Left colon (tissue), 2 donors: ENCODE results near the gene CDC42BPB. TPM values are rescaled to one million over a fixed set of nuclear protein-coding genes. Genes with fewer than 3 reads are reported as not detected.

Experiments
- ATAC-seq: fragments of 200-7000 bp; cut with Tn5 transposase; one replicate; pipeline ENCODE4 v1.9.1; 2020; ENCODE audit warnings: mild to moderate bottlenecking, moderate library complexity
- DNase-seq, 2 donors: peaks; one replicate each; pipeline ENCODE4 v3.0.0-alpha.2; 2020
- intact Hi-C, 2 donors: fragments of 100-400 bp; cut with DNase I in 1 of 2; cut with micrococcal nuclease in 1 of 2; formaldehyde crosslinking; loops; one replicate each; pipeline versions ENCODE4 v1.11.2 to v1.14.0; 2022; cut with DNase I, micrococcal nuclease
- total RNA-seq, 2 donors: library from RNA; stranded (reverse); fragmentation: NEBNext Ultra II Directional; extraction: Animal tissue kit (Norgen Biotek cat#: 25700); gene quantifications; one replicate each; pipeline ENCODE4 v1.2.1, GENCODE V29; 2021
- donor health status: DM: no; HTN: no; CAD: no.
- donor health status: DM: yes; HTN: yes; CAD: no.

CDC42BPB gene
- total RNA-seq, 2 donors from 2014 or later, result 75.5 to 85.2 TPM

- no peak for DNase-seq
- intact Hi-C loops, result no loop called here
- ATAC-seq, result no peak
Measured at GRCh38 chr14:103008768-103009357, 48.5 kb downstream of the CDC42BPB start.

DNA sequence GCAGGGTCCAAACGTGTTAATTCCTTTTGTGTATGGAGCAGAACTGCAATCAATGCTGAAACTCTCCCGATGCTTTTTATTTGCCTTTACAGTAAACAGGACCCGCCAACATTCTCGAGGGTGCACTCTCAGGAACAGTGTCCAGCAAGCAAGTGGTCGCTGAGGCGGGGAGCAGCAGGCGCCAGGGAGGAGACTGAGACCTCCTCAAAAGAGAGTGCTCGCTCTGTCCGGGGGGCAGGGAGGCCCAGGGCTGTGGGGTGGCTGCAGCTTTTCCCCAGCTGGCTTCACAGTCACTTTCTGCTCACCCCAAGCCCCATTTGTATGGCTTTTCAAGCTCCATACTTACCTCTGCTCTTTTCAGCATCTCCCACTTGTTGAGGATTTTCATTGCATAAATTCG, 49.2 kb downstream of the CDC42BPB start:
- DNase-seq, result no peak
- intact Hi-C loops, result no loop called here

GRCh38 chr14:103007555-103007954, 49.8 kb downstream of the CDC42BPB start:
- DNase-seq (no peak), ATAC-seq (no peak)
- intact Hi-C loops, result no loop called here

More for the DNA sequence above, 49.2 kb downstream of the CDC42BPB start:
- ATAC-seq, result no peak

- intact Hi-C loops, result no loop called here
Measured at GRCh38 chr14:103006991-103007520, 50.3 kb downstream of the CDC42BPB start.

GRCh38 chr14:103006106-103006505, 51.2 kb downstream of the CDC42BPB start:
- DNase-seq, result no peak
- ATAC-seq, result no peak
- intact Hi-C loops, result no loop called here

More at GRCh38 chr14:103006991-103007520, 50.3 kb downstream of the CDC42BPB start:
- ATAC-seq, result no peak
- no peak for DNase-seq

DNA sequence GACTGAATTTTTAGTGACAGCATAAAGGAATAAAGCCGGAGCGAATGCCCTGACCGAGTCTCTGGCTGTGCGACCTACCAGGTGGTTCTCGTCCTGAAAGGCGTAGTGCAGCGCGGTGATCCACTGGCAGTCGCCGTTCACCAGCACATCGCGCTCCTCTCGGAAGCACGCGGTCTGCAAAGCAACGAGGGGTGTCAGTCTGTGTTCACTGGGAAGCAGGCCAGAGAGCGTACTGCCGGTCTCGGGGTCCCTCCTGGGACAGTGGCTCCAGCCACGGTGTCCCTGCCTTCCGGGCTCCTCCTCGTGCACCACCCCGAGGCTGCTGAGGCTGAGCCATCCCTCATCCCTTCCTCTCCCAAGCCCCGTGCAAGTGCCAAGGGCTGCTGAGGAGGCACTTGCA, 53.5 kb downstream of the CDC42BPB start:
- no peak for DNase-seq
- intact Hi-C loops, result no loop called here
- no peak for ATAC-seq

DNA sequence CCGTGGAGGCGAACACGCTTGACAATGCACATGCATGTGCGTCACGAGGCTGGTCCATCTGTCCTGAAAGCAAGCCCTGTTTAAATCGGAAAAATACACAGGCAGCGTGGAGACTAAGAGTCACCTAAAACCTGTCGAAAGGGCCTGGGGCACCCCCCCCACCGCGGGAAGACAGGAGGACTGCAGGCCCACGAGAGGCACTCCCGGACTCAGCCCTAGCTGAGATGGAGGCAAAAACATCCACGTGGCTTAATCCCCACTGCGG, 54.1 kb downstream of the CDC42BPB start:
- DNase-seq (no peak), ATAC-seq (no peak)
- intact Hi-C loops, result no loop called here

GRCh38 chr14:103002578-103003350, 54.6 kb downstream of the CDC42BPB start:
- intact Hi-C loops, result no loop called here
- DNase-seq (no peak), ATAC-seq (no peak)

DNA sequence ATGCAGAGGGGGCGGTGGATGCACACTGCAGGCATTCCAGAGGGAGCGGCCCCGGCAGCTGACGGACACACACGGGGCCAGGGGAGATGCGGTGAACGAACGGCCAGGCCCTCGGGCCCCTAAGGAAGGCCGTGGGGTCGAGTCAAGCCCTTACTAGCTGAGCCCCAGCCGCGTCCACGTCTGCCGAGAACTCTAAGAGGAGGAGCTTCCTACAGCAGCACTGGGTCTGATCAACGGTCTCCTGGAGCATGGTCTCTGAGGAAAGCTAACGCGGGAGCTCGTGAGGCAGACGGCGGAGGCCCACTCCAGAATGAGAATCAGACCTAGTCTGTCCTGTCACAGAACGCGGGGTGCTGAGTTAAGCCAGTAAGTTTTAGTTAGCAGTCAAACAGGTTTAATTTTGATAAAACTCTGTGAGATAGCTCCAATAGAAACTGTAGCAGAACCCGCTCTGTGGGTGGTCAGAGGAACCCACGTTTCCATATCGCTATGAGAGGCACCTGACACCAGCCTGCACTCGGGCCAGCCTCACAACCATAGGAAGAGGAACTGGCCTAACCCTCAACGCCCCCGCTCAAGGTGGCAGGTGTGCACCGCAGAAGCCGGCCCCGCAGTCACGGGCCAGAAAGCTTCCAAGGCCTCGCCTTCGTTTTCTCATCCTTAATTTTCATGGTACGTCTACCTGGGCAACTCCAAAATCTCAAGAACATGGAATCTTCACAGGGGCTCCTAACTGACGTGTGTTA, 55.5 kb downstream of the CDC42BPB start:
- ATAC-seq, result no peak
- intact Hi-C loops, result no loop called here

GRCh38 chr14:103001226-103001625, 56.1 kb downstream of the CDC42BPB start:
- intact Hi-C loops, result no loop called here
- ATAC-seq (no peak), DNase-seq (no peak)

More for the DNA sequence above, 55.5 kb downstream of the CDC42BPB start:
- no peak for DNase-seq

- DNase-seq (no peak), ATAC-seq (peak; percentile 10)
- intact Hi-C loops, result no loop called here
Measured at GRCh38 chr14:103000291-103000921, 56.9 kb downstream of the CDC42BPB start.

GRCh38 chr14:102999227-102999895, 58.0 kb downstream of the CDC42BPB start:
- DNase-seq (no peak), ATAC-seq (no peak)
- intact Hi-C loops, result no loop called here

DNA sequence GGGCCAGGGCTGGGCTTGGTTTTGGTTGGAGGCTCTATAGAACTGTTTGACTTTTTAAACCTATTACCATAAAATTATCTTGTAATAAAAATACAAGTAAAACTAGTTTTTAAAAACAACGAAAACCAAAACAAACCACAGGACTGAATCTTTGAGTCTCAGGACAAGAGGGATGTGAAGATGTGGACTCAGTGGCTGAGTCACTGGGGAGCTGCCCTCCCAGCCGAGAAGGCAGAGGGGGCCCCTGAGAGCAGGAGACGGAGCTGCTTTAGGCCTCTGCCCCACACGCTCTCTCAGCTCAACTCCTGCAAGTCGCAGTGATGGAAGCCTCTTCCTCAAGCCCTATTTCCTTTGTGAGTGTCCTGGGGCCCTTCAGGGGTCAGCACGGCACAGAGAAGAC, 59.0 kb downstream of the CDC42BPB start:
- ATAC-seq, result no peak
- intact Hi-C loops, result no loop called here
- no peak for DNase-seq

GRCh38 chr14:102996941-102997340, 60.4 kb downstream of the CDC42BPB start:
- no peak for DNase-seq
- intact Hi-C loops, result no loop called here
- no peak for ATAC-seq

GRCh38 chr14:102994689-102995088, 62.7 kb downstream of the CDC42BPB start:
- ATAC-seq (peak; percentile 78), DNase-seq (peak; percentile 56)
- intact Hi-C loops, result no loop called here

- ATAC-seq, result peak; percentile 92
- peak; percentile 52 to 66 for DNase-seq
Measured at GRCh38 chr14:102993523-102993922, 63.8 kb downstream of the CDC42BPB start.

DNA sequence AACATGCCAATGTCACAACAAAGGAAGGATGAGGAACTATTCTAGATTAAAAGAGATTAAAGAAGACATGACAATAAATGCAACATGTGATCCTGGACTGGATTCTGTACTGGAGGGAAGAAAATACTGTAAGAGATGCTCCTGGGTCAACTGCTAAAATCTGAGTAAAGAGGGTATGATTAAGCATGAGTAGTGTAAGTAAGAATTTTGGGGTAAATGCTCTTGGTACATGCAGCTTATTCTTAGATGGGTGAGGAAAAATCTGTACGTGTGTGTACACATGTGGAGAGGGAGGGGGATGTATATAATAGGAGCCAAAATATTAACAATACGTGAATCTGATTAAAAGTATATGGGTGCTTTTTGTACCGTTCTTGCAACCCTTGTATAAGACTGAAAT, 66.0 kb downstream of the CDC42BPB start:
- no peak for ATAC-seq
- intact Hi-C loops, result no loop called here
- no peak for DNase-seq

More at GRCh38 chr14:102993523-102993922, 63.8 kb downstream of the CDC42BPB start:
- intact Hi-C loops, result no loop called here

DNA sequence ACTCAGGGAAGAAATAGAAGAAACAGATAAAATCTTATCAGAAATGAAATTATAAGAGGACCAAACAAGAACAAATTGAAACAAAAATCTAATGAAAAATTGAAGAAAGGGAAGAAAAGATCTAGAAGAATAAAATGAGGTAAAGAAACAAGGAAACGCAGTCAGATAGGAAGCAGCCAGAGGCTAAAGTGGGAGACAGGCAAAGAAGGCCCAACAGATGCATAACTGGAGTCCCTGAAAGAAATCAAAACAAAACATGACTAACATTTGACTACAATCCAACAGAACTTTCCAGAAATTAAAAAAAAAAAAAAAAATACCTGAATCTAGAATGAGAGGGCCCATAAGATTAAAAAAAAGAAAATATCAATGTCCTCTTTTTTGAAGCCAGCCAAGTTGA, 69.3 kb downstream of the CDC42BPB start:
- no peak for DNase-seq
- intact Hi-C loops, result no loop called here
- ATAC-seq, result no peak
